HEK293 (cell line): ENCODE measurements around the gene BAX.
A peak's percentile ranks its signal among the peaks of the same experiment; 100 is the strongest.

Source experiments
- CTCF ChIA-PET: fragments of 350-600 bp; formaldehyde crosslinking; extraction: SDS; loops from one replicate; lab custom pipeline; 2021; ENCODE audit warnings: antibody characterized with exemption; lab: Yijun Ruan, JAX
- POLR2A ChIA-PET: fragments of 300-600 bp; formaldehyde crosslinking; extraction: SDS; loops from one replicate; lab custom pipeline; 2020; ENCODE audit warnings: antibody characterized with exemption, inconsistent platforms; lab: Yijun Ruan, JAX
- H3K27ac ChIP-seq: fragments of 200-500 bp; sonication (Bioruptor generic); 2 replicates; pipeline ENCODE4 v1.5.1; 2014; ENCODE audit warnings: low read depth, low read length, control low read depth, inconsistent platforms; ENCODE audit errors: extremely low read depth
- H3K36me3 ChIP-seq, 2 experiments: fragments of 200-500 bp in 1 of 2; sonication (Bioruptor generic) in 1 of 2; 1 replicate in 1 of 2; 2 replicates in 1 of 2; pipeline ENCODE4 v1.5.1; 2014 to 2017; ENCODE audit warnings: inconsistent platforms in 2 of 2, low read length in 2 of 2; ENCODE audit not compliant: control insufficient read depth in 2 of 2, insufficient read depth in 1 of 2
- H3K4me1 ChIP-seq: fragments of 200-500 bp; sonication (Bioruptor generic); 2 replicates; pipeline ENCODE4 v1.5.1; 2014; ENCODE audit warnings: mild to moderate bottlenecking, low read length, inconsistent platforms; ENCODE audit not compliant: control insufficient read depth, insufficient read depth
- H3K4me3 ChIP-seq: 2 replicates; pipeline ENCODE4 v1.5.1; 2011; ENCODE audit warnings: low read depth, mild to moderate bottlenecking, control low read depth, low read length, moderate library complexity
- H3K9me3 ChIP-seq: fragments of 200-500 bp; sonication (Bioruptor generic); 2 replicates; pipeline ENCODE4 v1.5.1; 2014; ENCODE audit warnings: low read depth, low read length, inconsistent platforms; ENCODE audit not compliant: control insufficient read depth, insufficient read depth
- HOXD13 ChIP-seq: sonication (generic); formaldehyde crosslinking; IDR thresholded peaks from 2 replicates; pipeline ENCODE4 v1.8.0; 2022; ENCODE audit warnings: missing genetic modification reagents, borderline replicate concordance
- IKZF3 ChIP-seq: fragments of 450-650 bp; IDR thresholded peaks from 2 replicates; pipeline ENCODE4 v1.5.0; 2018; ENCODE audit warnings: missing biosample characterization, mild to moderate bottlenecking, missing genetic modification characterization, moderate library complexity
- YY1 ChIP-seq: fragments of 450-650 bp; formaldehyde crosslinking; IDR thresholded peaks from 2 replicates; pipeline ENCODE4 v1.5.1; 2018; ENCODE audit warnings: missing biosample characterization, missing genetic modification characterization
- ZNF114 ChIP-seq: fragments of 450-650 bp; formaldehyde crosslinking; IDR thresholded peaks from 2 replicates; pipeline ENCODE4 v1.5.0; 2017; ENCODE audit warnings: missing biosample characterization, missing genetic modification characterization
- ZNF121 ChIP-seq: fragments of 450-650 bp; formaldehyde crosslinking; IDR thresholded peaks from 2 replicates; pipeline ENCODE4 v1.5.1; 2016; ENCODE audit warnings: missing biosample characterization, missing genetic modification characterization
- ZNF140 ChIP-seq: fragments of 450-650 bp; formaldehyde crosslinking; IDR thresholded peaks from 2 replicates; pipeline ENCODE4 v1.5.1; 2016; ENCODE audit warnings: missing biosample characterization, missing genetic modification characterization
- ZNF157 ChIP-seq: fragments of 450-650 bp; formaldehyde crosslinking; IDR thresholded peaks from 2 replicates; pipeline ENCODE4 v1.5.1; 2016; ENCODE audit warnings: missing biosample characterization, missing genetic modification characterization
- ZNF214 ChIP-seq: fragments of 450-650 bp; formaldehyde crosslinking; IDR thresholded peaks from 2 replicates; pipeline ENCODE4 v1.5.1; 2017; ENCODE audit warnings: missing biosample characterization, mild to moderate bottlenecking, missing genetic modification characterization, borderline replicate concordance
- ZNF266 ChIP-seq: fragments of 450-650 bp; formaldehyde crosslinking; IDR thresholded peaks from 2 replicates; pipeline ENCODE4 v1.5.1; 2016; ENCODE audit warnings: missing biosample characterization, missing genetic modification characterization, low read depth
- ZNF596 ChIP-seq: fragments of 450-650 bp; IDR thresholded peaks from 2 replicates; pipeline ENCODE4 v1.5.0; 2018; ENCODE audit warnings: missing biosample characterization, mild to moderate bottlenecking, missing genetic modification characterization, moderate library complexity
- ZNF677 ChIP-seq: fragments of 450-650 bp; IDR thresholded peaks from 2 replicates; pipeline ENCODE4 v1.5.0; 2018; ENCODE audit warnings: missing biosample characterization, mild to moderate bottlenecking, missing genetic modification characterization, moderate library complexity
- ZNF707 ChIP-seq: fragments of 450-650 bp; formaldehyde crosslinking; IDR thresholded peaks from 2 replicates; pipeline ENCODE4 v1.5.1; 2016; ENCODE audit warnings: missing biosample characterization, missing genetic modification characterization
- ZNF837 ChIP-seq: fragments of 450-650 bp; formaldehyde crosslinking; IDR thresholded peaks from 2 replicates; pipeline ENCODE4 v1.5.1; 2016; ENCODE audit warnings: missing biosample characterization, missing genetic modification characterization
- TF ChIP-seq, protein P1 (sequence below): fragments of 450-650 bp; formaldehyde crosslinking; IDR thresholded peaks from 2 replicates; pipeline ENCODE4 v1.5.1; 2016; ENCODE audit warnings: missing biosample characterization, missing genetic modification characterization
- TF ChIP-seq, protein P2 (sequence below): fragments of 450-650 bp; formaldehyde crosslinking; IDR thresholded peaks from 2 replicates; pipeline ENCODE4 v1.5.1; 2016; ENCODE audit warnings: missing biosample characterization, missing genetic modification characterization
- TF ChIP-seq, protein P3 (sequence below): fragments of 450-650 bp; formaldehyde crosslinking; IDR thresholded peaks from 2 replicates; pipeline ENCODE4 v1.5.0; 2017; ENCODE audit warnings: missing biosample characterization, missing genetic modification characterization, borderline replicate concordance
- TF ChIP-seq, protein P4 (sequence below): fragments of 450-650 bp; formaldehyde crosslinking; IDR thresholded peaks from 2 replicates; pipeline ENCODE4 v1.5.1; 2016; ENCODE audit warnings: missing biosample characterization, missing genetic modification characterization

BAX gene

DNA sequence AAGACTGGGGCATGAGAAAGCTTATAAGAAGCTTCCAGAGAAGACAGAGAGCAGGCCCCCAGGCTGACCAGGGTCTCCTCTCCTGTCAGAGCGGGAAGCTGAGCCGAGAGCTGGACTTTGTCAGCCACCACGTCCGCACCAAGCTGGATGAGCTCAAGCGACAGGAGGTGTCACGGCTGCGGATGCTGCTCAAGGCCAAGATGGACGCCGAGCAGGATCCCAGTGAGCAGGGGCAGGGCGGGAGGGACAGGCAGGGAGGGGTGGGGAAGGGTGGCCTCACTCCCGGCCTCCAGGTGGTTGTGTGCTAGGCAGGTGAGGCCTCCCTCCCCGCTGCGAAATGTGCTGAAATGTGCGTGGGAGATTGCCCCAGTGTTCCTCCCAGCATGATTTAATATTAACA, 49.0 kb upstream of the BAX start:
- ChIA-PET POLR2A (no interaction called here), CTCF (interaction anchor here (0.5 kb wide), 1 partner anchor 14 kb away, joined by 3 read pairs; no protein-coding TSS in a partner anchor)
- H3K4me3 ChIP-seq, result no peak overlapping the region
- TF ChIP-seq ZNF707 (tag by site-specific recombination), result no peak
- TF ChIP-seq YY1 (tag by site-specific recombination), result no peak
- TF ChIP-seq, protein P1, sequence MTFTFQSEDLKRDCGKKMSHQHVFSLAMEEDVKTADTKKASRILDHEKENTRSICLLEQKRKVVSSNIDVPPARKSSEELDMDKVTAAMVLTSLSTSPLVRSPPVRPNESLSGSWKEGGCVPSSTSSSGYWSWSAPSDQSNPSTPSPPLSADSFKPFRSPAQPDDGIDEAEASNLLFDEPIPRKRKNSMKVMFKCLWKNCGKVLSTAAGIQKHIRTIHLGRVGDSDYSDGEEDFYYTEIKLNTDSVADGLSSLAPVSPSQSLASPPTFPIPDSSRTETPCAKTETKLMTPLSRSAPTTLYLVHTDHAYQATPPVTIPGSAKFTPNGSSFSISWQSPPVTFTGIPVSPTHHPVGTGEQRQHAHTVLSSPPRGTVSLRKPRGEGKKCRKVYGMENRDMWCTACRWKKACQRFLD, result no peak
- TF ChIP-seq ZNF114, result no peak
- TF ChIP-seq ZNF214 (tag by site-specific recombination), result no peak
- no peak for TF ChIP-seq ZNF157
- no peak for TF ChIP-seq ZNF140 (tag by site-specific recombination)
- no peak for TF ChIP-seq ZNF837 (tag by site-specific recombination)
- TF ChIP-seq ZNF596 (tag by site-specific recombination), result no peak
- no peak for TF ChIP-seq IKZF3
- TF ChIP-seq, protein P2, sequence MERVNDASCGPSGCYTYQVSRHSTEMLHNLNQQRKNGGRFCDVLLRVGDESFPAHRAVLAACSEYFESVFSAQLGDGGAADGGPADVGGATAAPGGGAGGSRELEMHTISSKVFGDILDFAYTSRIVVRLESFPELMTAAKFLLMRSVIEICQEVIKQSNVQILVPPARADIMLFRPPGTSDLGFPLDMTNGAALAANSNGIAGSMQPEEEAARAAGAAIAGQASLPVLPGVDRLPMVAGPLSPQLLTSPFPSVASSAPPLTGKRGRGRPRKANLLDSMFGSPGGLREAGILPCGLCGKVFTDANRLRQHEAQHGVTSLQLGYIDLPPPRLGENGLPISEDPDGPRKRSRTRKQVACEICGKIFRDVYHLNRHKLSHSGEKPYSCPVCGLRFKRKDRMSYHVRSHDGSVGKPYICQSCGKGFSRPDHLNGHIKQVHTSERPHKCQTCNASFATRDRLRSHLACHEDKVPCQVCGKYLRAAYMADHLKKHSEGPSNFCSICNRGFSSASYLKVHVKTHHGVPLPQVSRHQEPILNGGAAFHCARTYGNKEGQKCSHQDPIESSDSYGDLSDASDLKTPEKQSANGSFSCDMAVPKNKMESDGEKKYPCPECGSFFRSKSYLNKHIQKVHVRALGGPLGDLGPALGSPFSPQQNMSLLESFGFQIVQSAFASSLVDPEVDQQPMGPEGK (tag by site-specific recombination), result no peak
- no peak for TF ChIP-seq ZNF266 (tag by site-specific recombination)
- TF ChIP-seq, protein P3, sequence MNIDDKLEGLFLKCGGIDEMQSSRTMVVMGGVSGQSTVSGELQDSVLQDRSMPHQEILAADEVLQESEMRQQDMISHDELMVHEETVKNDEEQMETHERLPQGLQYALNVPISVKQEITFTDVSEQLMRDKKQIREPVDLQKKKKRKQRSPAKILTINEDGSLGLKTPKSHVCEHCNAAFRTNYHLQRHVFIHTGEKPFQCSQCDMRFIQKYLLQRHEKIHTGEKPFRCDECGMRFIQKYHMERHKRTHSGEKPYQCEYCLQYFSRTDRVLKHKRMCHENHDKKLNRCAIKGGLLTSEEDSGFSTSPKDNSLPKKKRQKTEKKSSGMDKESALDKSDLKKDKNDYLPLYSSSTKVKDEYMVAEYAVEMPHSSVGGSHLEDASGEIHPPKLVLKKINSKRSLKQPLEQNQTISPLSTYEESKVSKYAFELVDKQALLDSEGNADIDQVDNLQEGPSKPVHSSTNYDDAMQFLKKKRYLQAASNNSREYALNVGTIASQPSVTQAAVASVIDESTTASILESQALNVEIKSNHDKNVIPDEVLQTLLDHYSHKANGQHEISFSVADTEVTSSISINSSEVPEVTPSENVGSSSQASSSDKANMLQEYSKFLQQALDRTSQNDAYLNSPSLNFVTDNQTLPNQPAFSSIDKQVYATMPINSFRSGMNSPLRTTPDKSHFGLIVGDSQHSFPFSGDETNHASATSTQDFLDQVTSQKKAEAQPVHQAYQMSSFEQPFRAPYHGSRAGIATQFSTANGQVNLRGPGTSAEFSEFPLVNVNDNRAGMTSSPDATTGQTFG (tag by site-specific recombination), result no peak
- no peak for TF ChIP-seq HOXD13 (CRISPR knock-in tag)
- no peak for TF ChIP-seq ZNF677 (tag by site-specific recombination)
- no peaks in the 10 kb centered on the region for H3K9me3 ChIP-seq
- no peak overlapping the region for H3K27ac ChIP-seq
- H3K36me3 ChIP-seq, result peaks cover 40 to 46% of the 10 kb centered on the region in 2 experiments; a peak in 2 of 3 replicates
- no peaks in the 10 kb centered on the region for H3K4me1 ChIP-seq

DNA sequence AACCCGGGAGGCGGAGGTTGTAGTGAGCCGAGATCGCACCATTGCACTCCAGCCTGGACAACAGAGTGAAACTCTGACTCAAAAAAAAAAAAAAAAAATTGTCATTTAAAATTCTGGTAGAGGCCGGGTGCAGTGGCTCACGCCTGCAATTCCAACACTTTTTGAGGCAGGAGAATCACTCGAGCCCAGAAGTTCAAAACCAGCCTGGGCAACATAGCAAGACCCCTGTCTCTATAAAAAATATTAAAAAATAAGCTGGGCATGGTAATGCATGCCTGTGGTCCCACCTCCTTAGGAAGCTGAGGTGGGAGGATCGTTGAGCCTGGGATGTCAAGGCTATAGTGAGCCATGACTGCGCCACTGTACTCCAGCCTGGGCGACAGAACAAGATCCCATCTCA, 48.4 kb upstream of the BAX start:
- POLR2A ChIA-PET, result interaction anchor here (0.7 kb wide), 1 partner anchor 35 kb away, joined by 4 read pairs; no protein-coding TSS in a partner anchor
- no peak overlapping the region for H3K4me3 ChIP-seq

More for the DNA sequence above, 48.4 kb upstream of the BAX start:
- Histone ChIP-seq H3K9me3 (no peaks in the 10 kb centered on the region), H3K36me3 (peaks cover 45 to 52% of the 10 kb centered on the region in 2 experiments; a peak in 2 of 3 replicates), H3K4me1 (no peaks in the 10 kb centered on the region), H3K27ac (no peak overlapping the region)
- peak; percentile 70; the same call in 1 of the 2 replicates for TF ChIP-seq ZNF121 (tag by site-specific recombination)
- TF ChIP-seq, protein P4, sequence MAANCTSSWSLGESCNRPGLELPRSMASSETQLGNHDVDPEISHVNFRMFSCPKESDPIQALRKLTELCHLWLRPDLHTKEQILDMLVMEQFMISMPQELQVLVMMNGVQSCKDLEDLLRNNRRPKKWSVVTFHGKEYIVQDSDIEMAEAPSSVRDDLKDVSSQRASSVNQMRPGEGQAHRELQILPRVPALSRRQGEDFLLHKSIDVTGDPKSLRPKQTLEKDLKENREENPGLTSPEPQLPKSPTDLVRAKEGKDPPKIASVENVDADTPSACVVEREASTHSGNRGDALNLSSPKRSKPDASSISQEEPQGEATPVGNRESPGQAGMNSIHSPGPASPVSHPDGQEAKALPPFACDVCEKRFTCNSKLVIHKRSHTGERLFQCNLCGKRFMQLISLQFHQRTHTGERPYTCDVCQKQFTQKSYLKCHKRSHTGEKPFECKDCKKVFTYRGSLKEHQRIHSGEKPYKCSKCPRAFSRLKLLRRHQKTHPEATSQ (tag by site-specific recombination), result no peak
- CTCF ChIA-PET, result no interaction called here
